Erythroblast (primary cell): ENCODE measurements around the gene WFDC1.

Source experiments
- GATA1 ChIP-seq: IDR thresholded peaks from 2 replicates; pipeline ENCODE4 v1.6.1; 2011; ENCODE audit warnings: low read depth, mild to moderate bottlenecking, control low read depth, low read length, moderate library complexity
- POLR2A ChIP-seq: IDR thresholded peaks from 2 replicates; pipeline ENCODE4 v1.6.1; 2011; ENCODE audit warnings: mild to moderate bottlenecking, low read length

DNA sequence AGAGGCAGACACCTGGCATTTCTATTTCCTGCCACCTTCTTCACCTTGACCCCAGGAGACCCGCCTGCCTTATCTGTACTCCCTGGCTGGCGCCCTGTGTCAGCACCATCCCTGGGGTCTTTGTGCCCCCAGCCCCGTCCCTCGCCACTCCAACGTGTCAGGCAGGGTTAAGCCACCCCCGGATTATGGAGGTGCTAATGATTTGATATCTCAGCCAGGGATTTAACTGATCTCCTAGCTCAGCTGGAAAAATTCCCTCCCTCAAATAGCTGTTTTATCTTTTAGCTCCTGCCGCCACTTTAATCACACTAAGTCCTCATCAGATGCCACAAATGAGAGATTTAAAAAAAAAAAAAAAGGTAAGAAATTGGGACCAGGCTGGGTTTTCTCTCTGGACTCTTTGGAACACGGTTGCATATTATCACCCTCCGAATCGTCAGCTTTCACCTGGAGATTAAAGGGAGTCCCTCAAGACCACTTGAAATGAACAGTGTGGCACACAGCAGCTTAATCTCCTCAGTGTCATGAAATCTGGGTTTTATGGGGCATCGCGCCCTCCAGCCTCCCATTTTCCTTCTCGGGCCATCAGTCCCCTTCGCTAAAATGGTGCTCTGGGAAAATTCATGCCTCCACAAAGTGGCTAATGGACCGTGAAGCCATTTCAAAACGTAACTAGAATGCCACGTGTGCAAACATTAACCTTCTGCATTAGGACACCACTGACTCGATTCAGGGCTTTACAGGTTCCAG lies 26.2 kb upstream of the WFDC1 start:
- TF ChIP-seq POLR2A (no peak), GATA1 (no peak)
